Measurements from ENCODE around the gene PCSK7.

PCSK7 gene

DNA sequence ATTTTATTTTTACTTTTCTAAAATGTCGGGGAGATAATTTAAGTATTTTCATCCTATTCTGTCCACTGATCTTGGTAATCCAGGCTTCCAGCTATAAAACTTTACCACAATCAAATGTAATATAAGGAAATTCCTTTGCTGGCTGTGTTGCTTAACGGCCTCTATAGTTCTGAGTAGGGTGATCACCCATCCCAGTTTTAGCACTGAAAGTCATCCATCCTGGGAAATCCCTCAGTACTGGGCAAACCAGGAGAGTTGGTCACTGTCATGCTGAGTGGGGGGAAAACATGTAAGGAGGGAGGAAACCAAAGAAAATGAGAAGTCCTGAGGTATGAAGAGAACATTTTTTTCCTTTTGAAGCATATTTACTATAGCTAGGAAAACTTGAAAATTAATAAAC, 46.5 kb upstream of the PCSK7 start:
- Histone ChIP-seq H3K36me3 (ENCODE audit: control insufficient read depth in 2 of 2, insufficient read depth in 1 of 2, low read length in 2 of 2) (peaks cover 0 to 35% of the 10 kb centered on the region in 2 experiments), H3K4me1 (ENCODE audit: control insufficient read depth, insufficient read depth, low read length) (no peaks in the 10 kb centered on the region), H3K9me3 (ENCODE audit: control insufficient read depth, insufficient read depth, low read depth, low read length) (no peaks in the 10 kb centered on the region), H3K27ac (ENCODE audit: extremely low read depth, low read depth, low read length) (no peak overlapping the region), H3K4me3 (ENCODE audit: low read depth, low read length) (no peak overlapping the region)
- ChIA-PET CTCF (interaction anchor here (0.7 to 1.4 kb wide), 2 partner anchors 11 to 51 kb away, joined by 3 read pairs; no protein-coding TSS in a partner anchor), POLR2A (no interaction called here)
- TF ChIP-seq ZNF146 (tag by site-specific recombination; IDR thresholded peaks at IDR 0.05) (no peak), ZNF529 (tag by site-specific recombination; IDR thresholded peaks at IDR 0.05; ENCODE audit: insufficient replicate concordance) (no peak), ZNF433 (tag by site-specific recombination; IDR thresholded peaks at IDR 0.05; ENCODE audit: low read depth) (no peak), ZNF677 (tag by site-specific recombination; IDR thresholded peaks at IDR 0.05) (no peak), ZNF37A (tag by site-specific recombination; IDR thresholded peaks at IDR 0.05) (no peak), ZNF157 (tag by site-specific recombination; IDR thresholded peaks at IDR 0.05) (no peak), ZNF658 (tag by site-specific recombination; IDR thresholded peaks at IDR 0.05) (no peak), BCL11B (tag by site-specific recombination; IDR thresholded peaks at IDR 0.05; ENCODE audit: low read depth) (no peak)
- TF ChIP-seq, protein P1, sequence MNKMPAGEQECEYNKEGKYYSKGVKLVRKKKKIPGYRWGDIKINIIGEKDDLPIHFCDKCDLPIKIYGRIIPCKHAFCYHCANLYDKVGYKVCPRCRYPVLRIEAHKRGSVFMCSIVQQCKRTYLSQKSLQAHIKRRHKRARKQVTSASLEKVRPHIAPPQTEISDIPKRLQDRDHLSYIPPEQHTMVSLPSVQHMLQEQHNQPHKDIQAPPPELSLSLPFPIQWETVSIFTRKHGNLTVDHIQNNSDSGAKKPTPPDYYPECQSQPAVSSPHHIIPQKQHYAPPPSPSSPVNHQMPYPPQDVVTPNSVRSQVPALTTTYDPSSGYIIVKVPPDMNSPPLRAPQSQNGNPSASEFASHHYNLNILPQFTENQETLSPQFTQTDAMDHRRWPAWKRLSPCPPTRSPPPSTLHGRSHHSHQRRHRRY (tag by site-specific recombination; IDR thresholded peaks at IDR 0.05) = no peak
- TF ChIP-seq, protein P2, sequence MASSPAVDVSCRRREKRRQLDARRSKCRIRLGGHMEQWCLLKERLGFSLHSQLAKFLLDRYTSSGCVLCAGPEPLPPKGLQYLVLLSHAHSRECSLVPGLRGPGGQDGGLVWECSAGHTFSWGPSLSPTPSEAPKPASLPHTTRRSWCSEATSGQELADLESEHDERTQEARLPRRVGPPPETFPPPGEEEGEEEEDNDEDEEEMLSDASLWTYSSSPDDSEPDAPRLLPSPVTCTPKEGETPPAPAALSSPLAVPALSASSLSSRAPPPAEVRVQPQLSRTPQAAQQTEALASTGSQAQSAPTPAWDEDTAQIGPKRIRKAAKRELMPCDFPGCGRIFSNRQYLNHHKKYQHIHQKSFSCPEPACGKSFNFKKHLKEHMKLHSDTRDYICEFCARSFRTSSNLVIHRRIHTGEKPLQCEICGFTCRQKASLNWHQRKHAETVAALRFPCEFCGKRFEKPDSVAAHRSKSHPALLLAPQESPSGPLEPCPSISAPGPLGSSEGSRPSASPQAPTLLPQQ (tag by site-specific recombination; IDR thresholded peaks at IDR 0.05) = no peak
- TF ChIP-seq, protein P3, sequence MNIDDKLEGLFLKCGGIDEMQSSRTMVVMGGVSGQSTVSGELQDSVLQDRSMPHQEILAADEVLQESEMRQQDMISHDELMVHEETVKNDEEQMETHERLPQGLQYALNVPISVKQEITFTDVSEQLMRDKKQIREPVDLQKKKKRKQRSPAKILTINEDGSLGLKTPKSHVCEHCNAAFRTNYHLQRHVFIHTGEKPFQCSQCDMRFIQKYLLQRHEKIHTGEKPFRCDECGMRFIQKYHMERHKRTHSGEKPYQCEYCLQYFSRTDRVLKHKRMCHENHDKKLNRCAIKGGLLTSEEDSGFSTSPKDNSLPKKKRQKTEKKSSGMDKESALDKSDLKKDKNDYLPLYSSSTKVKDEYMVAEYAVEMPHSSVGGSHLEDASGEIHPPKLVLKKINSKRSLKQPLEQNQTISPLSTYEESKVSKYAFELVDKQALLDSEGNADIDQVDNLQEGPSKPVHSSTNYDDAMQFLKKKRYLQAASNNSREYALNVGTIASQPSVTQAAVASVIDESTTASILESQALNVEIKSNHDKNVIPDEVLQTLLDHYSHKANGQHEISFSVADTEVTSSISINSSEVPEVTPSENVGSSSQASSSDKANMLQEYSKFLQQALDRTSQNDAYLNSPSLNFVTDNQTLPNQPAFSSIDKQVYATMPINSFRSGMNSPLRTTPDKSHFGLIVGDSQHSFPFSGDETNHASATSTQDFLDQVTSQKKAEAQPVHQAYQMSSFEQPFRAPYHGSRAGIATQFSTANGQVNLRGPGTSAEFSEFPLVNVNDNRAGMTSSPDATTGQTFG (tag by site-specific recombination; IDR thresholded peaks at IDR 0.05; ENCODE audit: borderline replicate concordance) = no peak

DNA sequence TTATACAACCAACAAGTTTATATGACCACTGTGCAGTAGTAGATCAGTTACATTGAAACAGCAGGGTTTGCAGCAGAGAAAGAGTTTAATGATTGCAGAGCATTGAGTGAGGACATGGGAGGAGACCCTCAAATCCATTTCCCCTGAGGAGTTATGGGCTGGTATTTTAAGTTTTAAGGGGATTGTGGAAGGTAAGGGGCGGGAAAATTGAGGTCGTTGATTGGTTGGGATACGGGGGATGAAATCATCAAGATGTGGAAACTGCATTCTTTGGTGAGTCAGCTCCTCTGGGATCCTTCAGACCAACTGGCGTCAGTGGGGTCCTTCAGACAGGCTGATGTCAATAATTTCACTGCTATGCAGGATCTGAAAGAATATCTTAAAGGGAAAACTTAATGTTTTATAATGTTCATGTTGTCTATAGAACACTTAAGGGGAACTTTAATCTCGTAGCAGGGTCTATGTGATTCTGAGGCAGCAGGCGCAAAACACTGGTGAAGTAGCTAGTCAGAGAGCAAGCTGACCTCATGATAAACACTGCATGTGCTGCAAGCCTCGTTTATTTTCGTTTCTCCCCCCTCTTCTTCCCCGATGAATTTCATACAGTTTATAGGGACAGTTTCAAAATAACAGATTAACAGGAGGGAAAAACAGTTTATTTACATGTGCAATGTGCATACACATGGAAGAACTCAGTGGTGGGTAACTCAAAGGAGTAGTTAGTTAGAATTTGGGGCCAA, 41.8 kb upstream of the PCSK7 start:
- no peak overlapping the region for H3K27ac ChIP-seq (ENCODE audit: extremely low read depth, low read depth, low read length)
- no peaks in the 10 kb centered on the region for H3K9me3 ChIP-seq (ENCODE audit: control insufficient read depth, insufficient read depth, low read depth, low read length)
- peaks cover 0 to 12% of the 10 kb centered on the region in 2 experiments; a peak in 1 of 3 replicates for H3K36me3 ChIP-seq (ENCODE audit: control insufficient read depth in 2 of 2, insufficient read depth in 1 of 2, low read length in 2 of 2)
- H3K4me1 ChIP-seq (ENCODE audit: control insufficient read depth, insufficient read depth, low read length) = no peaks in the 10 kb centered on the region
- no peak overlapping the region for H3K4me3 ChIP-seq (ENCODE audit: low read depth, low read length)
- ChIA-PET CTCF (interaction anchor here (0.7 kb wide), 2 partner anchors 10 to 535 kb away, joined by 3 to 4 read pairs; no protein-coding TSS in a partner anchor), POLR2A (interaction anchor here (0.5 to 1.2 kb wide), 4 partner anchors 12 to 1563 kb away, joined by 3 to 6 read pairs (median 3); partner anchors contain the start of gene CEP164)
- TF ChIP-seq HOXD13 (CRISPR knock-in tag; IDR thresholded peaks at IDR 0.05; ENCODE audit: borderline replicate concordance) = no peak
- TF ChIP-seq ZNF610 (tag by site-specific recombination; IDR thresholded peaks at IDR 0.05; ENCODE audit: borderline replicate concordance) = no peak
- TF ChIP-seq, protein P1 (tag by site-specific recombination; IDR thresholded peaks at IDR 0.05) = no peak
- 0 out of 2 replicates have a peak, but pooled peaks have one; percentile 43 for TF ChIP-seq ZNF324 (tag by site-specific recombination; IDR thresholded peaks at IDR 0.05)
- no peak for TF ChIP-seq ZNF660 (tag by site-specific recombination; IDR thresholded peaks at IDR 0.05)
- TF ChIP-seq, protein P4, sequence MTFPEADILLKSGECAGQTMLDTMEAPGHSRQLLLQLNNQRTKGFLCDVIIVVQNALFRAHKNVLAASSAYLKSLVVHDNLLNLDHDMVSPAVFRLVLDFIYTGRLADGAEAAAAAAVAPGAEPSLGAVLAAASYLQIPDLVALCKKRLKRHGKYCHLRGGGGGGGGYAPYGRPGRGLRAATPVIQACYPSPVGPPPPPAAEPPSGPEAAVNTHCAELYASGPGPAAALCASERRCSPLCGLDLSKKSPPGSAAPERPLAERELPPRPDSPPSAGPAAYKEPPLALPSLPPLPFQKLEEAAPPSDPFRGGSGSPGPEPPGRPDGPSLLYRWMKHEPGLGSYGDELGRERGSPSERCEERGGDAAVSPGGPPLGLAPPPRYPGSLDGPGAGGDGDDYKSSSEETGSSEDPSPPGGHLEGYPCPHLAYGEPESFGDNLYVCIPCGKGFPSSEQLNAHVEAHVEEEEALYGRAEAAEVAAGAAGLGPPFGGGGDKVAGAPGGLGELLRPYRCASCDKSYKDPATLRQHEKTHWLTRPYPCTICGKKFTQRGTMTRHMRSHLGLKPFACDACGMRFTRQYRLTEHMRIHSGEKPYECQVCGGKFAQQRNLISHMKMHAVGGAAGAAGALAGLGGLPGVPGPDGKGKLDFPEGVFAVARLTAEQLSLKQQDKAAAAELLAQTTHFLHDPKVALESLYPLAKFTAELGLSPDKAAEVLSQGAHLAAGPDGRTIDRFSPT (tag by site-specific recombination; IDR thresholded peaks at IDR 0.05) = peak; percentile 89
- TF ChIP-seq ZFP41 (tag by site-specific recombination; IDR thresholded peaks at IDR 0.05; ENCODE audit: borderline replicate concordance) = no peak
- no peak for TF ChIP-seq ZNF302 (tag by site-specific recombination; IDR thresholded peaks at IDR 0.05; ENCODE audit: low read depth)
- peak; percentile 49; the same call in 1 of the 2 replicates for TF ChIP-seq KLF8 (tag by site-specific recombination; IDR thresholded peaks at IDR 0.05)
- no peak for TF ChIP-seq ZNF350 (tag by site-specific recombination; IDR thresholded peaks at IDR 0.05)
- no peak for TF ChIP-seq ZNF514 (tag by site-specific recombination; IDR thresholded peaks at IDR 0.05)
- no peak for TF ChIP-seq ZNF132 (tag by site-specific recombination; IDR thresholded peaks at IDR 0.05; ENCODE audit: borderline replicate concordance)
- no peak for TF ChIP-seq ZNF138 (tag by site-specific recombination; IDR thresholded peaks at IDR 0.05; ENCODE audit: borderline replicate concordance)
- TF ChIP-seq ZNF394 (tag by site-specific recombination; IDR thresholded peaks at IDR 0.05; ENCODE audit: borderline replicate concordance) = no peak
- no peak for TF ChIP-seq ZNF558 (tag by site-specific recombination; IDR thresholded peaks at IDR 0.05)
- peak; percentile 26; the same call in 1 of the 2 replicates for TF ChIP-seq ZBTB48 (tag by site-specific recombination; IDR thresholded peaks at IDR 0.05)

All from HEK293 (cell line).